HepG2 (cell line): ENCODE results near the gene MISP3. TPM values are rescaled to one million over a fixed set of nuclear protein-coding genes. Genes with fewer than 3 reads are reported as not detected.

Experiments
- ATAC-seq: fragments of 200-7000 bp; cut with Tn5 transposase; 3 replicates; pipeline ENCODE4 v1.9.1; 2020; ENCODE audit warnings: mild to moderate bottlenecking, moderate library complexity
- BruUV-seq: library from RNA; stranded (reverse); fragments of 400-500 nt; replicated peaks from 2 replicates; lab custom pipeline; 2021; lab: Mats Ljungman, UMichigan
- CTCF ChIA-PET: fragments of 300-600 bp; formaldehyde crosslinking; extraction: SDS; loops from one replicate; lab custom pipeline; 2021; ENCODE audit warnings: low total read pairs, inconsistent platforms, low intra/inter-chr PET ratio; lab: Yijun Ruan, JAX
- POLR2A ChIA-PET: fragments of 350-600 bp; sonication (Branson Sonifier 250); formaldehyde crosslinking; loops from one replicate; lab custom pipeline; 2020; ENCODE audit warnings: antibody characterized with exemption, inconsistent platforms; lab: Yijun Ruan, JAX
- DNase-seq: peaks from one replicate; pipeline ENCODE4 v3.0.0-alpha.2; 2015; ENCODE audit warnings: low spot score
- FAIRE-seq: peaks from 3 replicates; lab custom pipeline; 2011; peaks lifted over from hg19 to GRCh38; lab: Jason Lieb, UNC
- H2AFZ ChIP-seq: one replicate; pipeline ENCODE4 v1.6.1; 2011; ENCODE audit warnings: low read length, inconsistent platforms
- H3K27ac ChIP-seq: fragments of 300-600 bp; 3 replicates; pipeline ENCODE4 v1.8.0; 2011; ENCODE audit warnings: mixed run types, mild to moderate bottlenecking, mixed read lengths, low read length, inconsistent platforms; ENCODE audit not compliant: insufficient read depth; ENCODE audit errors: extremely low read length
- H3K27me3 ChIP-seq, 2 experiments: fragments of 200-600 bp in 1 of 2; 2 replicates in 1 of 2; 3 replicates in 1 of 2; pipeline versions ENCODE4 v1.6.0 to v1.8.0; 2011; ENCODE audit warnings: low read length in 2 of 2, mild to moderate bottlenecking in 2 of 2, moderate library complexity in 2 of 2, inconsistent platforms in 1 of 2; ENCODE audit not compliant: insufficient read depth in 2 of 2, control insufficient read depth in 1 of 2
- H3K36me3 ChIP-seq, 2 experiments: fragments of 200-600 bp in 1 of 2; replicated peaks in 1 of 2; 2 replicates in 1 of 2; 3 replicates in 1 of 2; pipeline versions ENCODE4 v1.5.1 to v1.8.0; 2011; ENCODE audit warnings: low read length in 2 of 2, inconsistent platforms in 1 of 2; ENCODE audit not compliant: insufficient read depth in 2 of 2, control insufficient read depth in 1 of 2
- H3K4me1 ChIP-seq: 2 replicates; pipeline ENCODE4 v1.5.1; 2012; ENCODE audit warnings: low read length, inconsistent platforms; ENCODE audit not compliant: insufficient read depth
- H3K4me2 ChIP-seq: 2 replicates; pipeline ENCODE4 v1.6.0; 2011; ENCODE audit warnings: low read depth, low read length, inconsistent platforms
- H3K4me3 ChIP-seq, 3 experiments: fragments of 200-600 bp in 1 of 3; sonication (generic), shearing (Covaris generic) in 1 of 3; replicated peaks in 1 of 3; 2 replicates each; pipeline ENCODE4 v1.5.1; 2011 to 2016; ENCODE audit warnings: low read length in 3 of 3, inconsistent platforms in 2 of 3, low read depth in 2 of 3, mild to moderate bottlenecking in 2 of 3, control low read depth in 1 of 3, mixed read lengths in 1 of 3; ENCODE audit not compliant: insufficient read depth in 1 of 3
- H3K79me2 ChIP-seq: one replicate; pipeline ENCODE4 v1.6.1; 2011; ENCODE audit warnings: low read length, inconsistent platforms; ENCODE audit not compliant: insufficient read depth
- H3K9ac ChIP-seq: 2 replicates; pipeline ENCODE4 v1.6.0; 2011; ENCODE audit warnings: mild to moderate bottlenecking, low read depth, low read length, inconsistent platforms; ENCODE audit not compliant: insufficient read depth
- H3K9me3 ChIP-seq: 2 replicates; pipeline ENCODE4 v1.5.1; 2012; ENCODE audit warnings: mild to moderate bottlenecking, low read length
- H4K20me1 ChIP-seq: 2 replicates; pipeline ENCODE4 v1.6.0; 2011; ENCODE audit warnings: inconsistent platforms, mild to moderate bottlenecking, low read length, moderate library complexity; ENCODE audit not compliant: insufficient read depth
- HHEX ChIP-seq: IDR thresholded peaks from 2 replicates; pipeline ENCODE4 v1.6.1; 2016; ENCODE audit warnings: control low read depth
- HOMEZ ChIP-seq: IDR thresholded peaks from 2 replicates; pipeline ENCODE4 v1.6.1; 2016; ENCODE audit warnings: low read depth
- MBNL3 ChIP-seq: fragments of 250-450 bp; sonication (Bioruptor Pico); conservative IDR thresholded peaks from 2 replicates; pipeline ENCODE4 v1.8.0; 2022; ENCODE audit warnings: mild to moderate bottlenecking, inconsistent platforms
- SP1 ChIP-seq, 2 experiments: fragments of 450-650 bp in 1 of 2; sonication (generic) in 1 of 2; formaldehyde crosslinking in 1 of 2; IDR thresholded peaks; 2 replicates each; pipeline versions ENCODE4 v1.4.0 to v1.6.1; 2016 to 2020; ENCODE audit warnings: missing genetic modification reagents in 1 of 2
- ZNF101 ChIP-seq: sonication (generic); formaldehyde crosslinking; IDR thresholded peaks from 2 replicates; pipeline ENCODE4 v1.4.0; 2020; ENCODE audit warnings: mild to moderate bottlenecking, low read depth, missing genetic modification reagents, borderline replicate concordance
- ZNF235 ChIP-seq: sonication (generic); formaldehyde crosslinking; IDR thresholded peaks from 2 replicates; pipeline ENCODE4 v1.8.1; 2023; ENCODE audit warnings: mild to moderate bottlenecking, missing genetic modification reagents, borderline replicate concordance
- ZNF318 ChIP-seq: sonication (generic); formaldehyde crosslinking; IDR thresholded peaks from 2 replicates; pipeline ENCODE4 v1.4.0; 2020; ENCODE audit warnings: mild to moderate bottlenecking, missing genetic modification reagents
- ZNF343 ChIP-seq: sonication (generic); formaldehyde crosslinking; IDR thresholded peaks from 2 replicates; pipeline ENCODE4 v1.4.0; 2020; ENCODE audit warnings: mild to moderate bottlenecking, missing genetic modification reagents
- ZNF768 ChIP-seq: sonication (generic); formaldehyde crosslinking; IDR thresholded peaks from 2 replicates; pipeline ENCODE4 v1.4.0; 2020; ENCODE audit warnings: missing genetic modification reagents
- WGBS: methylation state at CpG from one replicate; pipeline ENCODE4 v1.1.6; 2017; ENCODE audit warnings: low lambda C conversion rate; 5-methylcytosine and 5-hydroxymethylcytosine counted together
- in situ Hi-C: cut with HindIII; loops from 2 replicates; pipeline ENCODE4 v1.10.0; 2017; ENCODE audit warnings: low pct_unique_long_range_greater_than_20kb; ENCODE audit not compliant: extremely low pct_ligation_motif_present
- intact Hi-C: fragments of 100-400 bp; cut with micrococcal nuclease; formaldehyde crosslinking; loops from one replicate; pipeline ENCODE4 v1.10.0; 2022; ENCODE audit not compliant: unreplicated experiment
- polyA plus RNA-seq, 8 experiments: library from polyadenylated mRNA; depleted of rRNA in 3 of 8; stranded (reverse) in 7 of 8; unstranded in 1 of 8; fragments of >200 nt; fragmentation: Illumina TruSeq in 4 of 8; extraction: Trizol in 4 of 8; gene quantifications; 2 replicates each; pipeline versions ENCODE4 v1.2.1 to v1.2.3, GENCODE V29; 2011 to 2016; ENCODE audit warnings: low read depth in 4 of 8, missing spikeins in 1 of 8, mixed read lengths in 1 of 8; ENCODE audit not compliant: insufficient read depth in 1 of 8
- total RNA-seq, 5 experiments: library from RNA; depleted of rRNA; stranded (reverse); fragments of >200 nt; fragmentation: Illumina TruSeq; extraction: Trizol; gene quantifications; 2 replicates each; pipeline ENCODE4 v1.2.3, GENCODE V29; 2016; ENCODE audit warnings: low read depth in 1 of 5

MISP3 gene
- total and polyA plus RNA-seq, 2 of the 13 experiments (the other 11 are each of a cell fraction or from before 2014, with no cell fraction given), result 2.5 to 5.4 TPM

GRCh38 chr19:14051980-14052379 lies 20.6 kb upstream of the MISP3 start:
- DNase-seq, result no peak
- ChIA-PET CTCF (no interaction called here), POLR2A (interaction anchor here (1.6 kb wide), 1 partner anchor 7 kb away, joined by 3 read pairs; no protein-coding TSS in a partner anchor)
- no peak overlapping the region for H2AFZ ChIP-seq
- intact Hi-C loops, result no loop called here
- H3K4me1 ChIP-seq, result no peaks in the 10 kb centered on the region
- no TSS peak for BruUV-seq
- no peak for ATAC-seq
- TF ChIP-seq ZNF343 (no peak), MBNL3 (CRISPR knock-in tag) (no peak), ZNF768 (CRISPR knock-in tag) (peak; percentile 70; the same call in 1 of the 2 replicates)
- in situ Hi-C loops, result loop anchor here (25.0 kb wide), 1 partner anchor 290 kb away; the partner anchor contains the start of genes C19orf53 and MRI1
- no peaks in the 10 kb centered on the region for H3K27me3 ChIP-seq
- no peak overlapping the region for H3K9ac ChIP-seq
- no peaks in the 10 kb centered on the region for H4K20me1 ChIP-seq
- no peak overlapping the region for H3K4me3 ChIP-seq
- FAIRE-seq, result no peak
- H3K27ac ChIP-seq, result no peak overlapping the region
- H3K9me3 ChIP-seq, result peaks cover 4% of the 10 kb centered on the region
- no peaks in the 10 kb centered on the region for H3K79me2 ChIP-seq
- no peaks in the 10 kb centered on the region for H3K36me3 ChIP-seq
- no CpG with 5 or more reads among the region's 9 CpGs for WGBS
- no peak overlapping the region for H3K4me2 ChIP-seq

GRCh38 chr19:14052470-14052869 lies 20.1 kb upstream of the MISP3 start:
- H3K4me2 ChIP-seq, result no peak overlapping the region
- BruUV-seq, result no TSS peak
- H3K27me3 ChIP-seq, result no peaks in the 10 kb centered on the region
- CTCF ChIA-PET, result no interaction called here
- H3K79me2 ChIP-seq, result no peaks in the 10 kb centered on the region
- no peak overlapping the region for H3K4me3 ChIP-seq
- WGBS, result 85% methylated on average over 6 of the region's 6 CpGs
- H3K9ac ChIP-seq, result no peak overlapping the region
- intact Hi-C loops, result no loop called here
- peaks cover 4% of the 10 kb centered on the region for H3K9me3 ChIP-seq
- ATAC-seq (no peak), FAIRE-seq (no peak), DNase-seq (no peak)
- in situ Hi-C loops, result loop anchor here (25.0 kb wide), 1 partner anchor 290 kb away; the partner anchor contains the start of genes C19orf53 and MRI1
- H3K36me3 ChIP-seq, result no peaks in the 10 kb centered on the region
- no peak for TF ChIP-seq ZNF318 (CRISPR knock-in tag)
- no peak for TF ChIP-seq HHEX (CRISPR knock-in tag)
- TF ChIP-seq SP1 (IDR thresholded peaks at IDR 0.05), result no peak
- TF ChIP-seq SP1 (CRISPR knock-in tag; IDR thresholded peaks at IDR 0.05), result no peak
- no peak for TF ChIP-seq ZNF235 (CRISPR knock-in tag)
- TF ChIP-seq ZNF101 (CRISPR knock-in tag), result no peak
- TF ChIP-seq HOMEZ (CRISPR knock-in tag), result no peak
- POLR2A ChIA-PET, result interaction anchor here (1.1 kb wide), 1 partner anchor 19 kb away, joined by 3 read pairs; no protein-coding TSS in a partner anchor
- H4K20me1 ChIP-seq, result no peaks in the 10 kb centered on the region
- no peaks in the 10 kb centered on the region for H3K4me1 ChIP-seq
- H2AFZ ChIP-seq, result no peak overlapping the region
- no peak overlapping the region for H3K27ac ChIP-seq
